Astrocyte (in vitro differentiated cells and primary cell): ENCODE results near the gene APOA1. TPM values are rescaled to one million over a fixed set of nuclear protein-coding genes. Genes with fewer than 3 reads are reported as not detected.
A peak's percentile ranks its signal among the peaks of the same experiment; 100 is the strongest.

ENCODE experiments used
- DNase-seq: peaks from one replicate; pipeline ENCODE4 v3.0.0-alpha.2; 2010; ENCODE audit warnings: low read depth
- FAIRE-seq: peaks from 2 replicates; lab custom pipeline; 2011; peaks lifted over from hg19 to GRCh38; lab: Jason Lieb, UNC
- H2AFZ ChIP-seq: 2 replicates; pipeline ENCODE4 v1.6.0; 2012; ENCODE audit warnings: low read depth, low read length, inconsistent platforms
- H3K27ac ChIP-seq: 2 replicates; pipeline ENCODE4 v1.5.1; 2011; ENCODE audit warnings: low read depth, low read length, inconsistent platforms
- H3K27me3 ChIP-seq: 2 replicates; pipeline ENCODE4 v1.6.0; 2011; ENCODE audit warnings: low read length, inconsistent platforms; ENCODE audit not compliant: insufficient read depth
- H3K36me3 ChIP-seq: 2 replicates; pipeline ENCODE4 v1.5.1; 2011; ENCODE audit warnings: low read length, inconsistent platforms; ENCODE audit not compliant: insufficient read depth
- H3K4me1 ChIP-seq: 2 replicates; pipeline ENCODE4 v1.5.1; 2011; ENCODE audit warnings: low read length, inconsistent platforms; ENCODE audit not compliant: insufficient read depth
- H3K4me2 ChIP-seq: 2 replicates; pipeline ENCODE4 v1.6.0; 2012; ENCODE audit warnings: low read length, inconsistent platforms
- H3K4me3 ChIP-seq: 2 replicates; pipeline ENCODE4 v1.5.1; 2011; ENCODE audit warnings: low read depth, mild to moderate bottlenecking, low read length, inconsistent platforms; ENCODE audit not compliant: insufficient read depth
- H3K79me2 ChIP-seq: 2 replicates; pipeline ENCODE4 v1.6.0; 2012; ENCODE audit warnings: mild to moderate bottlenecking, low read length, inconsistent platforms; ENCODE audit not compliant: insufficient read depth
- H3K9ac ChIP-seq: 2 replicates; pipeline ENCODE4 v1.6.0; 2012; ENCODE audit warnings: mild to moderate bottlenecking, low read length, inconsistent platforms
- H3K9me3 ChIP-seq: 2 replicates; pipeline ENCODE4 v1.5.1; 2012; ENCODE audit warnings: low read depth, mild to moderate bottlenecking, low read length, inconsistent platforms; ENCODE audit not compliant: insufficient read depth
- H4K20me1 ChIP-seq: 2 replicates; pipeline ENCODE4 v1.6.0; 2012; ENCODE audit warnings: low read length, inconsistent platforms; ENCODE audit not compliant: insufficient read depth
- H3K27ac Mint-ChIP-seq: one replicate; pipeline ENCODE4 v1.8.0; 2021; ENCODE audit warnings: mild to moderate bottlenecking, mixed read lengths; ENCODE audit not compliant: unreplicated experiment
- H3K27me3 Mint-ChIP-seq: one replicate; pipeline ENCODE4 v1.8.0; 2021; ENCODE audit warnings: low read depth, mixed read lengths; ENCODE audit not compliant: unreplicated experiment
- H3K36me3 Mint-ChIP-seq: one replicate; pipeline ENCODE4 v1.8.0; 2021; ENCODE audit warnings: low read depth, mixed read lengths; ENCODE audit not compliant: unreplicated experiment
- H3K4me1 Mint-ChIP-seq: one replicate; pipeline ENCODE4 v1.8.0; 2021; ENCODE audit warnings: low read depth, mixed read lengths; ENCODE audit not compliant: unreplicated experiment
- H3K4me3 Mint-ChIP-seq: one replicate; pipeline ENCODE4 v1.8.0; 2021; ENCODE audit warnings: mild to moderate bottlenecking, moderate library complexity, mixed read lengths; ENCODE audit not compliant: unreplicated experiment
- H3K9me3 Mint-ChIP-seq: one replicate; pipeline ENCODE4 v1.8.0; 2021; ENCODE audit warnings: mild to moderate bottlenecking, mixed read lengths; ENCODE audit not compliant: unreplicated experiment
- CTCF ChIP-seq: IDR thresholded peaks from 2 replicates; pipeline ENCODE4 v1.5.1; 2011; ENCODE audit warnings: low read depth, mild to moderate bottlenecking, inconsistent platforms, low read length, moderate library complexity; ENCODE audit not compliant: insufficient read depth
- EZH2 ChIP-seq: IDR thresholded peaks from 2 replicates; pipeline ENCODE4 v1.6.1; 2012; ENCODE audit warnings: mild to moderate bottlenecking, low read length, inconsistent platforms; ENCODE audit not compliant: insufficient read depth
- total RNA-seq: library from RNA; stranded (reverse); gene quantifications from 2 replicates; pipeline ENCODE4 v1.2.1, GENCODE V29; 2021

The APOA1 gene
- total RNA-seq, 1 donor from 2014 or later = 6.0 TPM

DNA sequence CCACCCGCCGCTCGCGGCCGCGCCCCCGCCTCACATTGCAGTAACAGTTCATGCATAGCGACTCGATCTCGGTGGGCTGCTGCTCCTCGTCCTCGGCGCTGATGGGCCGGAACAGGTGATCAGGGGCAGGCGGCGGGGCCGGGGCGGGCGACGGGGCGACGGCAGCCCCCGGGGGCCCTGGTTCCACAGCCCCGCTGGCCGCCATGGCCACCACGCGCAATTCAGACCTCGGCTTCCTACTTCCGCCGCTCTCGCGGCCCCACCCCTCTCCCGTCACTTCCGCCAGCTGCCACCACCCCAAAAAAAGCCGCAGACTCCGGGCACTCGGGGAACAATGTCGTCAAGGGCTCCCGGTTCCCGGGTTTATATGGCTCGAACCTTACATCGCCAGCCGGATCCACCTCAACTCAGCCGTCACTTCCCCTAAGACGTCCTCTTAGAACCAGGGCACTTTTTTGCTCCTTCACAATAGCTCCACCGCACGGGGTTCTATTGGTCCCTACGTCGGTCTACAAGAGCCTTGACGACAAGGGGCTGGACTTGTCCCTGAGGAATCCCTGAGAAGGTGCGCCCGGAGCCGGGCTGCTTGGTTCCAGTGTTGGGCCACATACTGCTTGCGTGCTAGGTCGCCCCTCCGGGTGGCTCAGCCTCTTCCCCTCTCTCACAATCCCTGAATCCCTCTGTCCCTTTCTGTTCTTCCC is 49.5 kb downstream of the APOA1 start, which contains the start of gene ZPR1:
Gene ZPR1 (minus strand): TSS at position 238 of the 701 bp plus-strand sequence. CDS start 33 bp downstream, at position 205.
- H3K4me2 ChIP-seq = peak within 1 kb of the TSS; percentile 97
- peaks cover 17% of the 10 kb centered on the region for H4K20me1 ChIP-seq
- peak within 1 kb of the TSS; percentile 98 for H2AFZ ChIP-seq
- no peaks in the 10 kb centered on the region for H3K9me3 ChIP-seq
- H3K4me3 Mint-ChIP-seq = peak within 1 kb of the TSS; percentile 89
- no peaks in the 10 kb centered on the region for H3K9me3 Mint-ChIP-seq
- H3K27me3 ChIP-seq = no peaks in the 10 kb centered on the region
- H3K9ac ChIP-seq = peak within 1 kb of the TSS; percentile 94
- H3K27ac ChIP-seq = peak within 1 kb of the TSS; percentile 91
- FAIRE-seq = no peak
- H3K4me1 ChIP-seq = peaks cover 31% of the 10 kb centered on the region
- H3K79me2 ChIP-seq = peaks cover 24% of the 10 kb centered on the region
- H3K27me3 Mint-ChIP-seq = peaks cover 13% of the 10 kb centered on the region
- H3K36me3 Mint-ChIP-seq = peaks cover 15% of the 10 kb centered on the region
- peak; percentile 65 for DNase-seq
- H3K27ac Mint-ChIP-seq = peak within 1 kb of the TSS; percentile 97
- peak within 1 kb of the TSS; percentile 91 for H3K4me3 ChIP-seq
- H3K4me1 Mint-ChIP-seq = peaks cover 18% of the 10 kb centered on the region
- TF ChIP-seq CTCF = no peak
- TF ChIP-seq EZH2 = no peak
- peaks cover 39% of the 10 kb centered on the region for H3K36me3 ChIP-seq

GRCh38 chr11:116787436-116787785 is 50.0 kb downstream of the APOA1 start:
- Histone ChIP-seq H3K27me3 (no peaks in the 10 kb centered on the region), H3K4me1 (peaks cover 29% of the 10 kb centered on the region), H2AFZ (peak overlapping the region; percentile 98), H3K36me3 (peaks cover 44% of the 10 kb centered on the region), H3K4me2 (peak overlapping the region; percentile 97), H3K9me3 (no peaks in the 10 kb centered on the region), H3K4me3 (peak overlapping the region; percentile 91), H4K20me1 (peaks cover 22% of the 10 kb centered on the region), H3K9ac (peak overlapping the region; percentile 94), H3K27ac (peak overlapping the region; percentile 91), H3K79me2 (peaks cover 24% of the 10 kb centered on the region)
- no peak for FAIRE-seq
- peaks cover 18% of the 10 kb centered on the region for H3K36me3 Mint-ChIP-seq
- H3K27me3 Mint-ChIP-seq = peaks cover 13% of the 10 kb centered on the region
- peak overlapping the region; percentile 84 for H3K27ac Mint-ChIP-seq
- H3K9me3 Mint-ChIP-seq = no peaks in the 10 kb centered on the region
- no peak for TF ChIP-seq EZH2
- TF ChIP-seq CTCF = no peak
- H3K4me3 Mint-ChIP-seq = peak overlapping the region; percentile 89
- peaks cover 20% of the 10 kb centered on the region for H3K4me1 Mint-ChIP-seq
- DNase-seq = no peak

DNA sequence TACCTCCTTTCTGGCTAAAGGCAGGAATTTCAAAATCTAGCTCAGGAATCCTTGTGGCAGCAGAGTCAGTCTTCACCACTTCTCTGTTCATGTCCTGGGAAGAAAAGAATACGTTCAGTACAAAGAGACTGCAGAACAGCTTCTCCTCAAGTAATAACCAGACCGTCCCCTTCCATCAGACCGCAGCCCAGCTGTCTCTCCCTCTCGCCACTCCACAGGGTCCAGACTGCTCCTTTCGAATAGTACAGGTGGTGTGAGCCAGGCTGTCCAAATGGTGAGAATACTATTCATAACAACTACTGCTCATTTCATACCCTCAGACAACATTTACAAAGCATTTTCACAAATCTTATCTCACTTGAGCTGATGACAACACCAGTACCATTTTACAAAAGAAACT is 50.5 kb downstream of the APOA1 start:
- H3K9me3 ChIP-seq = no peaks in the 10 kb centered on the region
- peak overlapping the region; percentile 94 for H3K9ac ChIP-seq
- peaks cover 28% of the 10 kb centered on the region for H3K79me2 ChIP-seq
- no peak for TF ChIP-seq EZH2
- no peak for TF ChIP-seq CTCF
- H3K4me3 ChIP-seq = peak overlapping the region; percentile 91
- H3K4me1 ChIP-seq = peaks cover 29% of the 10 kb centered on the region
- no peaks in the 10 kb centered on the region for H3K9me3 Mint-ChIP-seq
- no peak overlapping the region for H2AFZ ChIP-seq
- H3K27ac Mint-ChIP-seq = peak overlapping the region; percentile 84
- H3K4me2 ChIP-seq = peak overlapping the region; percentile 97
- DNase-seq (no peak), FAIRE-seq (no peak)
- peaks cover 21% of the 10 kb centered on the region for H3K36me3 Mint-ChIP-seq
- peaks cover 13% of the 10 kb centered on the region for H3K27me3 Mint-ChIP-seq
- no peaks in the 10 kb centered on the region for H3K27me3 ChIP-seq
- H3K27ac ChIP-seq = no peak overlapping the region
- peaks cover 48% of the 10 kb centered on the region for H3K36me3 ChIP-seq
- H3K4me3 Mint-ChIP-seq = peak overlapping the region; percentile 89
- H4K20me1 ChIP-seq = peaks cover 27% of the 10 kb centered on the region
- peaks cover 20% of the 10 kb centered on the region for H3K4me1 Mint-ChIP-seq
